ENCODE data around the gene STX11. TPM values are rescaled to one million over a fixed set of nuclear protein-coding genes. Genes with fewer than 3 reads are reported as not detected.

STX11 gene
- total and polyA plus RNA-seq, 2 of the 13 experiments (the other 11 are each of a cell fraction or from before 2014, with no cell fraction given): 0.03 TPM; not detected in 1

DNA sequence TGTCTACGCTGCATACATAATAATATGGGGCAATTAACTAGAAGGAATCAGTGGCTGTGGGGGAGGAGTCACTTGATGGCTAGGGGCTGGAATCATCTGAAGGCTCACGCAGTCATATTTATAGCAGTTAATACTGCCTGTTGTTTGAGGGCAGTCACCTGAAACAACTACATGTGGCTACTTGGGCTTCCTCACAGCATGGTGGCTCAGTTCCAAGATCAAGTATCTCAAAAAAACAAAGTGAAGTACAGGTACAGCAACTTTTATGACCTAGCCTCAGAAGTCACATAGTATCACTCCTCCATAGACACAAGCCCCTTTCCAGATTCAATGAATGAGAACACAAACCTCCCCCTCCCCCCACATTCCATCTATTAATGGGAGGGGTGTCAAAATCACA, 63.7 kb downstream of the STX11 start (continued):
- no peak for TF ChIP-seq ZNF773 (CRISPR knock-in tag; IDR thresholded peaks at IDR 0.05; ENCODE audit: borderline replicate concordance)
- no peak for TF ChIP-seq TGIF2 (CRISPR knock-in tag; IDR thresholded peaks at IDR 0.05)
- TF ChIP-seq ZNF367 (CRISPR knock-in tag; IDR thresholded peaks at IDR 0.05; ENCODE audit: borderline replicate concordance): no peak
- no peak for TF ChIP-seq ZNF382 (CRISPR knock-in tag; IDR thresholded peaks at IDR 0.05; ENCODE audit: borderline replicate concordance)
- TF ChIP-seq HMG20A (CRISPR knock-in tag; IDR thresholded peaks at IDR 0.05; ENCODE audit: borderline replicate concordance): no peak
- no peak for TF ChIP-seq MIER3 (CRISPR knock-in tag; IDR thresholded peaks at IDR 0.05; ENCODE audit: borderline replicate concordance)
- no peak for TF ChIP-seq PREB (CRISPR knock-in tag; IDR thresholded peaks at IDR 0.05)
- TF ChIP-seq PRPF4 (IDR thresholded peaks at IDR 0.05; ENCODE audit: low read depth, low read length, poor library complexity, severe bottlenecking): no peak
- no peak for TF ChIP-seq ZNF567 (CRISPR knock-in tag; IDR thresholded peaks at IDR 0.05; ENCODE audit: borderline replicate concordance)
- no peak for TF ChIP-seq ZNF280D (CRISPR knock-in tag; IDR thresholded peaks at IDR 0.05)

All from HepG2 (cell line).